ENCODE measurements around the gene NR1D2.
A peak's percentile ranks its signal among the peaks of the same experiment; 100 is the strongest.

NR1D2 gene

GRCh38 chr3:23932571-23932970 is 12.5 kb upstream of the NR1D2 start:
- no peak for DNase-seq

GRCh38 chr3:23934253-23934652 is 10.8 kb upstream of the NR1D2 start:
- DNase-seq = no peak

- DNase-seq = no peak
These were observed 7.8 kb upstream of the NR1D2 start for GRCh38 chr3:23937296-23937695.

- DNase-seq = no peak
These were observed 6.4 kb upstream of the NR1D2 start for GRCh38 chr3:23938688-23939087.

GRCh38 chr3:23940775-23941174 is 4.3 kb upstream of the NR1D2 start:
- DNase-seq = no peak

GRCh38 chr3:23941440-23941839 is 3.6 kb upstream of the NR1D2 start:
- DNase-seq = no peak

GRCh38 chr3:23942546-23942945 is 2.5 kb upstream of the NR1D2 start:
- no peak for DNase-seq

- DNase-seq = no peak
These were observed 891 bp upstream of the NR1D2 start for GRCh38 chr3:23944007-23944783.

GRCh38 chr3:23945663-23945912 is 502 bp downstream of the NR1D2 start:
- no peak for DNase-seq

GRCh38 chr3:23945913-23946687 is 1.0 kb downstream of the NR1D2 start:
- DNase-seq = peak; percentile 55

- no peak for DNase-seq
These were observed 3.7 kb downstream of the NR1D2 start for GRCh38 chr3:23948761-23949160.

- no peak for DNase-seq
These were observed 4.7 kb downstream of the NR1D2 start for GRCh38 chr3:23949784-23950183.

GRCh38 chr3:23950293-23950692 is 5.2 kb downstream of the NR1D2 start:
- DNase-seq = no peak

- DNase-seq = no peak
These were observed 7.6 kb downstream of the NR1D2 start for GRCh38 chr3:23952646-23953045.

- no peak for DNase-seq
These were observed 8.4 kb downstream of the NR1D2 start for GRCh38 chr3:23953523-23953922.

GRCh38 chr3:23954144-23954543 is 9.1 kb downstream of the NR1D2 start:
- DNase-seq = no peak

- no peak for DNase-seq
These were observed 11.6 kb downstream of the NR1D2 start for GRCh38 chr3:23956701-23957100.

- DNase-seq = no peak
These were observed 14.2 kb downstream of the NR1D2 start for GRCh38 chr3:23959135-23959900.

- DNase-seq = peak; percentile 31
These were observed 15.6 kb downstream of the NR1D2 start for GRCh38 chr3:23960649-23961048.

- DNase-seq = no peak
These were observed 16.0 kb downstream of the NR1D2 start for GRCh38 chr3:23961066-23961465.

GRCh38 chr3:23961913-23962312 is 16.8 kb downstream of the NR1D2 start:
- DNase-seq = no peak

- no peak for DNase-seq
These were observed 19.6 kb downstream of the NR1D2 start for GRCh38 chr3:23964537-23965235.

GRCh38 chr3:23966328-23966727 is 21.2 kb downstream of the NR1D2 start:
- no peak for DNase-seq
